ENCODE measurements around the gene PRAME. TPM values are rescaled to one million over a fixed set of nuclear protein-coding genes. Genes with fewer than 3 reads are reported as not detected.
"Not testable (repeated sequence)": the region's sequence is repeated elsewhere in the genome, so short reads cannot be mapped to it uniquely, and the experiment has no call there.

PRAME gene
- total RNA-seq, 1 donor from 2014 or later = not detected

DNA sequence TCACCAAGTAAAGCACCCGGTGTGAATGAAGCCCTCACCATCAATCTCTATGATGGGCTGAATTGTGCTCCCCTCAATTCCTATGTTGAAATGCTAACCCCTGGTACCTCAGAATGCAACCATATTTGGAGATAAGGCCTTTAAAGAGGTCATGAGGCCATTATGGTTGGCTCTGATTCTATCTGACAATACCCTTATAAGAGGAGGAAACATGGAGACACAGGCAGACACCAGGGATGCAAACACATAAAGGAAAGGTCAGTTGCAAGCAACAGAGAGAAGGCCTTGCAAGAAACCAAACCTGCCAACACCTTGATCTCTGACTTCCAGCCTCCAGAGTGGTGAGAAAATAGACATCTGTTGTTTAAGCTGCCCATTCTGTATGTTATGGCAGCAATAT lies 25.6 kb downstream of the PRAME start:
- Mint-ChIP-seq H3K9me3 (ENCODE audit: low read depth) (no peaks in the 10 kb centered on the region), H3K27ac (no peak overlapping the region), H3K4me3 (ENCODE audit: low read depth) (no peak overlapping the region), H3K27me3 (peaks cover 26% of the 10 kb centered on the region), H3K4me1 (ENCODE audit: low read depth) (no peaks in the 10 kb centered on the region), H3K36me3 (ENCODE audit: insufficient read depth) (no peaks in the 10 kb centered on the region)
- no peak for DNase-seq (ENCODE audit: low spot score, unreplicated experiment)
- TF ChIP-seq, protein P1, sequence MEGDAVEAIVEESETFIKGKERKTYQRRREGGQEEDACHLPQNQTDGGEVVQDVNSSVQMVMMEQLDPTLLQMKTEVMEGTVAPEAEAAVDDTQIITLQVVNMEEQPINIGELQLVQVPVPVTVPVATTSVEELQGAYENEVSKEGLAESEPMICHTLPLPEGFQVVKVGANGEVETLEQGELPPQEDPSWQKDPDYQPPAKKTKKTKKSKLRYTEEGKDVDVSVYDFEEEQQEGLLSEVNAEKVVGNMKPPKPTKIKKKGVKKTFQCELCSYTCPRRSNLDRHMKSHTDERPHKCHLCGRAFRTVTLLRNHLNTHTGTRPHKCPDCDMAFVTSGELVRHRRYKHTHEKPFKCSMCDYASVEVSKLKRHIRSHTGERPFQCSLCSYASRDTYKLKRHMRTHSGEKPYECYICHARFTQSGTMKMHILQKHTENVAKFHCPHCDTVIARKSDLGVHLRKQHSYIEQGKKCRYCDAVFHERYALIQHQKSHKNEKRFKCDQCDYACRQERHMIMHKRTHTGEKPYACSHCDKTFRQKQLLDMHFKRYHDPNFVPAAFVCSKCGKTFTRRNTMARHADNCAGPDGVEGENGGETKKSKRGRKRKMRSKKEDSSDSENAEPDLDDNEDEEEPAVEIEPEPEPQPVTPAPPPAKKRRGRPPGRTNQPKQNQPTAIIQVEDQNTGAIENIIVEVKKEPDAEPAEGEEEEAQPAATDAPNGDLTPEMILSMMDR (IDR thresholded peaks at IDR 0.05; ENCODE audit: unreplicated experiment) = no peak

DNA sequence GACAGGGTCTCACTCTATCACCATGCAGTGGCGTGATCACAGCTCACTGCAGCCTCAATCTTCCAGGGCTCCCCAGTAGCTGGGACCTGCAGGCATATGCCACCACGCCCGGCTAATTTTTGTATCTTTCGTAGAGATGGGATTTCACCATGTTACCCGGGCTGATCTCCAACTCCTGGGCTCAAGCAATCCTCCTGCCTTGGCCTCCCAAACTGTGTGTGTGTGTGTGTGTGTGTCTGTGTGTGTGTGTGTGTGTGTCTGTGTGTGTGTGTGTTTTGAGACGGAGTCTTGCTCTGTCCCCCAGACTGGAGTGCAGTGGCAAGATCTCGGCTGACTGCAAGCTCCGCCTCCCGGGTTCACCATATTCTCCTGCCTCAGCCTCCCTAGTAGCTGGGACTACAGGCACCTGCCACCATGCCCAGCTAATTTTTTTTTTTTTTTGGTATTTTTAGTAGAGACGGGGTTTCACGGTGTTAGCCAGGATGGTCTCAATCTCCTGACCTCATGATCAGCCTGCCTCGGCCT lies 26.5 kb downstream of the PRAME start:
- not testable (repeated sequence) for DNase-seq (ENCODE audit: low spot score, unreplicated experiment); H3K27ac Mint-ChIP-seq; H3K36me3 Mint-ChIP-seq (ENCODE audit: insufficient read depth); H3K9me3 Mint-ChIP-seq (ENCODE audit: low read depth); H3K4me1 Mint-ChIP-seq (ENCODE audit: low read depth); H3K4me3 Mint-ChIP-seq (ENCODE audit: low read depth)
- peaks cover 26% of the 10 kb centered on the region for H3K27me3 Mint-ChIP-seq

DNA sequence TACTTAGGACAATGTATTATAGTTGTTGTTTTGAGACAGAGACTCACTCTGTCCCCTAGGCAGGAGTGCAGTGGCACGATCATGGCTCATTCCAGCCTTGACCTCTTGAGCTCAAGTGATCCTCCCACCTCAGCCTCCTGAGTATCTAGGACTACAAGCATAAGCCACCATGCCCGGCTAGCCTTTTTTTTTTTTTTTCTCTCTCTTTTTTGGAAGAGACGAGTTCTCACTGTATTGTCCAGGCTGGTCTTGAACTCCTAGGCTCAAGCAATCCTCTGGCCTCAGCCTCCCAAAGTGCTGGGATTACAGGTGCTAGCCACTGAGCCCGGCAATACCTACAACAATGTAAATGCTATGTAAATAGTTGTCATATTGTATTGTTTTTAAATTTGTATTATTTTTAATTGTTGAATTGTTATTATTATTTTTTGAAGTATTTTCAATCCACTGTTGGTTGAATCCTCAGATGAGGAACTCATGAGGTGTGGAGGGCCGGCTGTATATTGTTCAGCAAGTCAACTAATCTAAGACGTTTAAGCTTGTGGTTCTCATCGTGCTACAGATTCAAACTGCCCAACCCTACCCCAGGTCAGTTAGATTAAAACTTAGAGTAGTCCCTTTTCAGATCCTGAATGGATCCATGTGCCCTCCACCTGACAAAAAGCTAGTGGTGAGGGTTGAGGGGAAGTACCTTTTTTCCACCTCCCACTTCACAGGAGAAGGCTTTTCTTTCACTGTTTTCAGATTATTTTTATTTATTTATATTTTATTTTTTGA lies 27.1 kb downstream of the PRAME start:
- TF ChIP-seq, protein P1 (IDR thresholded peaks at IDR 0.05; ENCODE audit: unreplicated experiment) = no peak
- Mint-ChIP-seq H3K9me3 (ENCODE audit: low read depth) (no peaks in the 10 kb centered on the region), H3K27ac (no peak overlapping the region), H3K4me1 (ENCODE audit: low read depth) (no peaks in the 10 kb centered on the region), H3K36me3 (ENCODE audit: insufficient read depth) (no peaks in the 10 kb centered on the region), H3K4me3 (ENCODE audit: low read depth) (no peak overlapping the region), H3K27me3 (peaks cover 24% of the 10 kb centered on the region)
- DNase-seq (ENCODE audit: low spot score, unreplicated experiment) = no peak

DNA sequence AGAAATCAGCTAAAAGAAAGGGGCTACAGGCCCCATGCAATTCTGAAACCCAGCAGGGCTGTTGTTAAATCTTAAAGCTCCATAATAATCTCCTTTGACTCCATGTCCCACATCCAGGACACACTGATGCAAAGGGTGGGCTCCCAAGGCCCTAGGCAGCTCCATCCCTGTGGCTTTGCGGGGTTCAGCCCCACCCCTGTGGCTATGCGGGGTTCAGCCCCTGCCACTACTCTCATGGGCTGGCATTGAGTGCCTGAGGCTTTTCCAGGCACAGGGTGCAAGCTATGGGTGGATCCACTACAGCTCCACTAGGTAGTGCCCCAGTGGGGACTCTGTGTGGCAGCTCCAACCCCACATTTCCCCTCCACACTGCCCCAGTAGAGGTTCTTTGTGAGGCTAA lies 30.3 kb downstream of the PRAME start:
- DNase-seq (ENCODE audit: low spot score, unreplicated experiment) = no peak
- TF ChIP-seq, protein P1 (IDR thresholded peaks at IDR 0.05; ENCODE audit: unreplicated experiment) = no peak
- Mint-ChIP-seq H3K27ac (no peak overlapping the region), H3K9me3 (ENCODE audit: low read depth) (no peaks in the 10 kb centered on the region), H3K27me3 (peaks cover 29% of the 10 kb centered on the region), H3K4me1 (ENCODE audit: low read depth) (no peaks in the 10 kb centered on the region), H3K4me3 (ENCODE audit: low read depth) (no peak overlapping the region), H3K36me3 (ENCODE audit: insufficient read depth) (no peaks in the 10 kb centered on the region)

DNA sequence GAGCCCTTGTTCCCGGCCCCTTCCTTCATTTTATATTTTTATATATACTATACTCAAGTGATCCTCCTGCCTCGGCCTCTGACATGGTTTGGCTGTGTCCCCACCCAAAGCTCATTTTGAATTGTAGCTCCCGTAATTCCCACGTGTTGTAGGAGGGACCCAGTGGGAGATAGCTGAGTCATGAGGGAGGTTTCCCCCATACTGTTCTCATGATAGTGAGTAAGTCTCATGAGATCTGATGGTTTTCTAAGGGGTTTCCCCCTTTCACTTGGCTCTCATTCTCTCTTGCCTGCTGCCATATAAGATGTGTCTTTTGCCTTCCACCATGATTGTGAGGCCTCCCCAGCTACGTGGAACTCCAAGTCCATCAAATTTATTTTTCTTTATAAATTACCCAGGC lies 31.8 kb downstream of the PRAME start:
- Mint-ChIP-seq H3K4me1 (ENCODE audit: low read depth) (no peaks in the 10 kb centered on the region), H3K4me3 (ENCODE audit: low read depth) (no peak overlapping the region), H3K27me3 (peaks cover 31% of the 10 kb centered on the region), H3K27ac (no peak overlapping the region), H3K9me3 (ENCODE audit: low read depth) (no peaks in the 10 kb centered on the region), H3K36me3 (ENCODE audit: insufficient read depth) (no peaks in the 10 kb centered on the region)
- TF ChIP-seq, protein P1 (IDR thresholded peaks at IDR 0.05; ENCODE audit: unreplicated experiment) = no peak
- no peak for DNase-seq (ENCODE audit: low spot score, unreplicated experiment)

Measured in progenitor cell of endocrine pancreas (in vitro differentiated cells).